GM03348 (cell line): Measurements from ENCODE around the gene CAMKMT.
"Not testable (repeated sequence)": the region's sequence is repeated elsewhere in the genome, so short reads cannot be mapped to it uniquely, and the experiment has no call there.

ENCODE experiments used
- DNase-seq: peaks from one replicate; pipeline ENCODE4 v3.0.0; 2012; ENCODE audit warnings: low spot score

CAMKMT gene

DNA sequence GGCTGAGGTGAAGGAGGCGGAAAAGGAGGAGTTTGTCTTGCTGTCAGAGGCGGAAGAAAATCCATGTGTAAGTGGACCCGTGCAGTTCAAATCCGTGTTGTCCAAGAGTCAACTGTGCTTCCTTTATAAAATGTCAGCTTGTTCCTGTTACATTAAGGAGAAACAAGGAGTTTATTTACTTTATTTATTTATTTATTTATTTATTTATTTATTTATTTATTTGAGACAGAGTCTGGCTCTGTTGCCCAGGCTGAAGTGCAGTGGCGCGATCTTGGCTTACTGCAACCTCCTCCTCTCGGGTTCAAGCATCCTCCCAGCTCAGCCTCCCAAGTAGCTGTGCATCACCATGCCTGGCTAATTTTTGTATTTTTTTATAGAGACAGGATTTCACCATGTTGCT lies 143.9 kb downstream of the CAMKMT start:
- DNase-seq = not testable (repeated sequence)

- peak; percentile 17 for DNase-seq
Measured at GRCh38 chr2:44510246-44510645, 148.5 kb downstream of the CAMKMT start.

GRCh38 chr2:44515416-44515815 lies 153.7 kb downstream of the CAMKMT start:
- DNase-seq = peak; percentile 20

DNA sequence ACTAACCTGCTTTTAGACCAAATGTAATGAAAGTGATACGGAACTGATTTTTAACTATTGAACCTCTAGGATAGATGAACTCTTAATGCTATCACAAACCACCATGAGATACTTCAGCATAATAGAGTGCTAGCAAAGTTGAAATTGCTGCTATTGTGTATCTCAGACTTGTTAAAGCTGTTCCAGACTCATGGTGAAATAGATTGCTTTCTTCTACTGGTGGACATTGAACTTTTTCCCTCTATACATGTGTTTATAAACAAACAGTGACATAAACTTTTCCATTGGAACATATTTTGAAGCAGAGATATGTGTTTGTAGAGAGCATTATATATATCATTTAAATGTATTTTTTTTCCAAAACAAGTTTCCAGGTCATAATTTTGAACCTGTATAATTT lies 157.3 kb downstream of the CAMKMT start:
- no peak for DNase-seq

- peak; percentile 5 for DNase-seq
Measured at GRCh38 chr2:44522846-44523245, 161.1 kb downstream of the CAMKMT start.

DNA sequence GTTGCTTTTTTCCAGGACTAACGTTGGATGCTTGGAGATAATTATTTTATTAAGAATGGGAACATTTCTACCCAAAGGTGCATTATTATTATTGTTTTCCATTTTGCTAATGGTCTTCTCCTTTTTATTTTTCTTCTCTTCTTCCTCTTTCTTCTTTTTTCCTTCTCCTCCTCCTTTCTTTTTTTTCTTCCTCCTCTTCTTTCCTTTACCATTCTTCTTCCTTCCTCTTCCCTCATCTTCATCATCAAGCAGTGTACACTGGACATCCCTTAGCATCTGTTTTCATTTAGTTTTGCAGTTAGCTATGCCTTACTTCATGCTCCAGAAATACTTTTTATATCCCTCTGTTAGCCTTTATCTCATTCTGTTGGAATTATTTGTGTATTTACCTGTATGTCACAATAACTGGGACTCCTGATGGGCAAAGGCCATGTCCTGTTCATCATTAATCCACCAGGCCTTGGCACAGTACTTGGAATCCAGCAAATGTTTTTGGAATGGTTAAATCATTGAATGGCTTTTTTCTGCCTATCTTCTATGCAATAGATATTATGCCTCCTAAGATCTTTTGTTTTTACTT lies 162.7 kb downstream of the CAMKMT start:
- no peak for DNase-seq

DNA sequence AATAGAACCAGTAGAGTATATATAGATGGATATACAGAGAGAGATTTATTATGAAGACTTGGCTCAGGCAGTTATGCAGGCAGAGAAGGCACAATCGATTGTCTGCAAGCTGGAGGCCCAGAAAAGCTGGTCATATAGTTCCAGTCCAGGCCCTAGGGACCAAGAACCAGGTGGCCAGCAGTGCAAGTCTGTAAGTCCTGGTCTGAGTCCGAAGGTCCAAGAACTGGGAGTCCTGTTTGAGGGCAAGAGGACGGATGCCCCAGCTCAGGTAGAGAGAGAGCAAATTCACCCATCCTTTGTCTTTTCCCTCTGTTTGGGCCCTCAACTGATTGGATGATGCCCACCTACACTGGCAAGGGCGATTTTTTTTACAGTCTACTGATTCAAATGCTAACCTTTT lies 164.6 kb downstream of the CAMKMT start:
- DNase-seq = no peak

DNA sequence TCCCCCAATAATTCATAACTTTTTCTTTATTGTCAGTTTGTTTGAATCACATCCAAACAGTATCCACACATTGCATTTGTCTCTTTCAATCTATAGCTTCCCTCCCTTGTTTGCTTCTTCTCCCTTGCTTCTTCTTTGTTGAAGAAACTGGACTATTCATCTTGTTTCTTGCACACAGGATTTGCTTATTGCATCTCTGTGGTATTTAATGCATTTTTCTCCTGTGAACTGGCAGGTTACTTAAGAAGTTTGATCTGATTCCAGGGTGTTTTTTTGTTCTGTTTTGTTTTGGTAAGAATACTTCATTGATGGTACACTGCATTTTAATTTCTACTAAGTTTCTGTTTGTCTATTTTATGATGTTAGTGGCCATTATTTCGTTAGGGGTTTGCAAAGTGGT lies 166.8 kb downstream of the CAMKMT start:
- peak; percentile 54 for DNase-seq

DNA sequence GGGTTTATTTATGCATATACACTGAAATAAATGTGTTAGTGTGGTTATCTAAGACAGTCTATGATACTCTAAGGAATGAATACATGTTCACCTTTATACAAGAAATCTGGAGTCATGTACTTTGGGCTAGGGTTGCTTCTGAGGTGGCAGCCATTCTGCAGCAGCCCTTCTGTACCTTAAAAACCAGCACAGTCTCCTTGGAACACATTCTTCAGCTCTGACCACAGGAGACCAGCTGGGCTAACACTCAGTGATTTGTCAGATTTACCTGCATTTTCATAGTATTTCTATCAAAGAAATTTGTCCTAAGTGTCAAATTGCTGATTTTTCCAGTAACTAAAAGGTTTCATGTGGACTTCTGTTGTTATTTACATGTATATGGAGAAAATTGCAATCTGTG lies 167.7 kb downstream of the CAMKMT start:
- DNase-seq = no peak

DNA sequence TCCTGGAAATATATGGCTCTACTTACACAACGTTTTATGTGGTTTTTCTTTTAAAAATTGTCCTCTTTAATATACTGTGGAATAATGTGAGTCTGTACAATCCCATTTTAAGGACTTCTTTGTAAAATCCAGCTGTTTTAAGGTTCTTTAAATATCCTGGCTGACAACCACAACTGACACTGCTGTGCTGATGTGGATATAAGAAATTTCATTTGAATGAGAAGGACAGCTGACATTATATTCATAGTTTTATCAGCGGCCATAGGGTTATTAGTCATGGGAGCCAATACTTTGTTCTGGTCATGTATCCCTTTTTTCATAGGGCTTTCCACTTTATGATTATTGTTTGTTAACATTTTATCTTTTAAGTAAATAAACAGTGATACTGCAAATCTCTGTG lies 169.5 kb downstream of the CAMKMT start:
- no peak for DNase-seq

DNA sequence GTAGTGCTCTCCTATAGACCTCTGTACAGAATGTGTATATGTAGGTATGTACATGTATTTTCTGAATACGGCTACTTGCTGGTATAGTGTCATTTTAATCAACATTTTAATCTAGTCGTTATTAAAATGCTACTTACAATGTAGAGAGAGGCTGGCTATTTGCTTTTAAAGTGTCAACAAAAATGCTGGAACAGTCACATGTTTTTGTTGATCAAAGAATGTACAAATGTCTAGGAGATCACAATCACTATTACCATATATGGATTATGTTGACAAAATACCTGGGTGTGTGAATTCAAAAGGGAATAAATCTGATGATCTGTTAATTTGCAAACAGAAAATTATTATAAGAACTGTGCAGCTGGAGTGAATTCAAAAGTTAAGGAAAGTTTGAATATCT lies 170.3 kb downstream of the CAMKMT start:
- DNase-seq = no peak

DNA sequence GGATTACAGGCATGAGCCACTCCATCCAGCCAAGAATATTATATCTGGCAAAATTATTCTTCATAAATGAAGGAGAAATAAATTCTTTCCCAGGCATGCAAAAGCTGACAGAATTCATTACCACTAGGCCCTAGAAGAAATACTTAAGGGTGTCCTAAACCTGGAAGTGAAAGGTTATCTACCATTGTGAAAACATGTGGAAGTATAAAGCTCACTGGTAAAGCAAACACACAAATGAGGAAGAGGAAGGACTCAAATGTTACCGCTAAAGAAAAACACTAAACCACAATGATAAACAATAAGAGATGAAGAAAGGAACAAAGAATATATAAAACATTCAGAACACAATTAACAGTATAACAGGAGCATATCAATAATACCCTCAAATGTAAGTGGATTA lies 171.8 kb downstream of the CAMKMT start:
- DNase-seq = no peak

- no peak for DNase-seq
Measured at GRCh38 chr2:44535376-44535775, 173.6 kb downstream of the CAMKMT start.

- DNase-seq = no peak
Measured at GRCh38 chr2:44537264-44537663, 175.5 kb downstream of the CAMKMT start.

DNA sequence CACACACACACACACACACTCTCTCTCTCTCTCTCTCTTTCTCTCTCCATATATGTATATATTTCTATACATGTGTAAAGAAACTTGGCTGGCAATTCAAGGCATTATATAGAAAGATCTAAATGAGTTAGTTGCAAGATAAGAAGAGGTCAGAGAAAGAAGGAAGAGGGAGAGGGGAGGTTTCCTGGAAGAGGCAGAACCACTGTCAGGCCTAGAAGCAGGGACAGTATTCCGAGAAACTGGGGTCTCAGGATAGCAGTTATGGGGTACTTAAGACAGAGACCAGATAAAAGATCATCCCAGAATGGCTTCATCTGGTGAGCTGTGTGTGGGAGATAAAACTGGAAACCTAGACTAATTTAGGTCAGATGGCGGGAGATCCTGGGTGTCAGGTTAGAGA lies 180.8 kb downstream of the CAMKMT start:
- no peak for DNase-seq

DNA sequence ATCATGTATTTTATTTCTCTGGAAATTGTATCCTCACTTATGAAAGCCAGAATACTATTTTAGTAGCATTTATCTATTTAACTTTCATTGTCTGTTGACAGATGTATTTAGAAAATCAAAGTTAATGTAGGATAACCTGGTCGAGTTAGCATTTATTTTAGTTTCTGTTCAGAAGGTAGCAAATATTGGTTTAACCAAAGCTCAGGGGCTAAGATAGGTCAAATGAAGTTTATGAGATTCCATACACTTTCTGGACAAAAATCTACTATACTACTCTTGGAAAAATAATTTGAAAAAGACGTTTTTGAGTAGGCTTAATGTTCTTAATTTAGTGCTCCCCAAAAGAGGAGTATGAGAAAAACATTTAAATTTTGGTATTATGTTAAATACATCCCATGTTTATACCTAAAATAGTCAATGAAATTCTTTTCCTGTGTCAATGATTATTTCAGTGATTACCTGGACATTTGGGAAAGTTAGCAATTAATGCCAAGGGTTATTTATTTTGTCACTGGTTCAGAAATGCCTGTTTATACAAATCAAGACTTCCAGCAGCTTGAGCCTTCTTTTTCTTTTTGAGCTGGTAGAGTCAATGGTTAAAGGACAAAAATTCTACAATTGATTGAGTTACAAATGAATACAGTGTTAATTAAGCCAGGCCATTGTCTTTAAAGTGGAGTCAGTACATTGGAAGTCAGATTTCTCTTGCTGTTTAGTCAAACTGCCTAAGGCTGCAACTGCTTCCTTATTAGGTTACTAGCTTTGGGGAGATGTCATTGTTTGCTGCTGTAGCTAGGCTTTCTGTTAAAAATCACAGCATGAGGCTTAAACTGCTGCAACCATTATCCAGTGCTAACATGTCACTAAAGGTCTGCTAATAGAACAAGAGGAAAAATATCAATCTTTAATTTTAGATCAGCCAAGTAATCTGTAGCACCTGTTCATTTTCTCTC lies 182.3 kb downstream of the CAMKMT start:
- DNase-seq = peak; percentile 10

- DNase-seq = no peak
Measured at GRCh38 chr2:44545005-44545404, 183.3 kb downstream of the CAMKMT start.

- DNase-seq = no peak
Measured at GRCh38 chr2:44546459-44547127, 184.8 kb downstream of the CAMKMT start.

- no peak for DNase-seq
Measured at GRCh38 chr2:44547718-44548117, 186.0 kb downstream of the CAMKMT start.

DNA sequence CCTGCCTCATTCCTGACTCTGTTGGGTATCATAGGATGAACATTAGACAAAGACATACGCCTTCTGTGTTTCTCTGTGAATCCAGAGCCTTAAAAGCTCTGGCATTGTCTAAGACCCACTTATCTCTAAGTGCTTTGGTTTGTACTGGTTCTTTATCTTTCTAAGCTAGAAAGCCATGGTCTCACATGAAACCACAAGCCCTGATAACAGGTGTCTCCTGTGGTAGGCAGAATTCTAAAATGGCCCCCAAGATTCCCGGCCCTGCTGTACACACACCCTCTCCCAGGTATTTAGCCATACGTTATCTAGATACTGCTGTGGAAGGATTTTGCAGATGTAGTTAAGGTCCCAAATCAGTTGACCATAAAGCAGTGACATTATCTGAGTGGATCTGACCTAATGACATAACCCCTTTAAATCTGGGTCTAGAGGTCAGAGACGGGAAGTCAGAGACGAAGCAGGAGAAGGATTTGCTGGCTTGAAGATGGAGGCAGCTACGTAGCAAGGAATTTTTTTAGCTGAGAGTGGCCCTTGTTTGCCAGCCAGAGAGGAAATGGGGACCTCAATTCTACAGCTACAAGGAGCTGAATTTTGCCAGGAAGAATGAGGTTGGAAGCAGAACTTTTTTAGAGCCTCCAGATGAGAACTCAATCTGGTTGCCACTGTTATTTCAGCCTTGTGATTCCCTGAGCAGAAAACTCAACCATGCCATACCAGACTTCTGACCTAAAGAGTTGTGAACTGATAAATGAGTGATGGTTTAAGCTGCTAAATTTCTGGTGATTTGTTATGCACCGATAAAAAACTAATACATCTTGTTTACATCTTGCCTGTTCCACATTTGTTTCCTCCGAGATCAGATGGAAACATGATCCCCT lies 186.7 kb downstream of the CAMKMT start:
- no peak for DNase-seq

GRCh38 chr2:44549099-44549471 lies 187.3 kb downstream of the CAMKMT start:
- peak; percentile 78 for DNase-seq

DNA sequence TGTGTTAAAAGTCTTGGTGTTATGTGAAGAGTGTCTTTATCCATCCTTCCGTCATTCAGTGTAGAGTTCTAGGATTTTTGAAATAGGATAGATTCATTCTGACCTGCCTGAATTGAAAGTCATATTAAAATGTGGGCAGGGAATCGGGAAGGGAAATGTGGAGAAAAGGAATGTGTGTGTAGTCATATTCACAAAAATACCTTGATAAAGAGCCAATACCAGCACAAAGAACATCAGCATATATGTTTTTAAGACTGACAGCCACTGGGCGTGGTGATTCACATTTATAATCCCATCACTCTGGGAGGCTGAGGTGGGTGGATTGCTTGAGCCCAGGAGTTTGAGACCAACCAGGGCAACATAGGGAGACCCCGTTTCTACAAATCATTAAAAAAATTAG lies 188.1 kb downstream of the CAMKMT start:
- peak; percentile 27 for DNase-seq
